HEK293 (cell line): Measurements from ENCODE around the gene IL11RA.
"Not testable (repeated sequence)": the region's sequence is repeated elsewhere in the genome, so short reads cannot be mapped to it uniquely, and the experiment has no call there.

Source experiments
- CTCF ChIP-seq: fragments of 450-650 bp; formaldehyde crosslinking; IDR thresholded peaks from 2 replicates; pipeline ENCODE4 v1.5.1; 2016; ENCODE audit warnings: missing biosample characterization, missing genetic modification characterization
- ELK4 ChIP-seq: IDR thresholded peaks from 2 replicates; pipeline ENCODE4 v1.6.1; 2011; ENCODE audit warnings: mild to moderate bottlenecking, low read depth, low read length, borderline replicate concordance
- HOXC10 ChIP-seq: sonication (generic); formaldehyde crosslinking; IDR thresholded peaks from 2 replicates; pipeline ENCODE4 v1.8.1; 2023; ENCODE audit warnings: mild to moderate bottlenecking, missing genetic modification reagents
- KLF1 ChIP-seq: fragments of 450-650 bp; formaldehyde crosslinking; IDR thresholded peaks from 2 replicates; pipeline ENCODE4 v1.5.1; 2016; ENCODE audit warnings: missing biosample characterization, missing genetic modification characterization
- MZF1 ChIP-seq: fragments of 450-650 bp; formaldehyde crosslinking; IDR thresholded peaks from 2 replicates; pipeline ENCODE4 v1.5.1; 2017; ENCODE audit warnings: missing biosample characterization, missing genetic modification characterization, borderline replicate concordance
- PRDM4 ChIP-seq: fragments of 450-650 bp; formaldehyde crosslinking; IDR thresholded peaks from 2 replicates; pipeline ENCODE4 v1.5.1; 2017; ENCODE audit warnings: missing biosample characterization, missing genetic modification characterization
- YY1 ChIP-seq: fragments of 450-650 bp; formaldehyde crosslinking; IDR thresholded peaks from 2 replicates; pipeline ENCODE4 v1.5.1; 2018; ENCODE audit warnings: missing biosample characterization, missing genetic modification characterization
- YY2 ChIP-seq: fragments of 450-650 bp; formaldehyde crosslinking; IDR thresholded peaks from 2 replicates; pipeline ENCODE4 v1.5.1; 2016; ENCODE audit warnings: missing biosample characterization, missing genetic modification characterization
- ZBTB49 ChIP-seq: fragments of 450-650 bp; formaldehyde crosslinking; IDR thresholded peaks from 2 replicates; pipeline ENCODE4 v1.5.1; 2016; ENCODE audit warnings: missing biosample characterization, missing genetic modification characterization, low read depth
- ZNF184 ChIP-seq: fragments of 450-650 bp; IDR thresholded peaks from 2 replicates; pipeline ENCODE4 v1.5.1; 2018; ENCODE audit warnings: missing biosample characterization, mild to moderate bottlenecking, missing genetic modification characterization
- ZNF311 ChIP-seq: fragments of 450-650 bp; formaldehyde crosslinking; IDR thresholded peaks from 2 replicates; pipeline ENCODE4 v1.5.1; 2017; ENCODE audit warnings: missing biosample characterization, missing genetic modification characterization, borderline replicate concordance
- ZNF362 ChIP-seq: fragments of 450-650 bp; formaldehyde crosslinking; IDR thresholded peaks from 2 replicates; pipeline ENCODE4 v1.5.1; 2016; ENCODE audit warnings: missing biosample characterization, missing genetic modification characterization
- ZNF416 ChIP-seq: fragments of 450-650 bp; formaldehyde crosslinking; IDR thresholded peaks from 2 replicates; pipeline ENCODE4 v1.5.1; 2016; ENCODE audit warnings: missing biosample characterization, missing genetic modification characterization

GRCh38 chr9:34639322-34639721, 12.7 kb upstream of the IL11RA start:
- not testable (repeated sequence) for TF ChIP-seq ZNF362 (tag by site-specific recombination); ZBTB49; PRDM4 (tag by site-specific recombination); ZNF184 (tag by site-specific recombination); CTCF (tag by site-specific recombination); HOXC10; YY2; ZNF416 (tag by site-specific recombination); YY1 (tag by site-specific recombination); KLF1 (tag by site-specific recombination); ELK4; MZF1 (tag by site-specific recombination); ZNF311 (tag by site-specific recombination)
